ENCODE measurements around the gene UPF1.

Gene UPF1

DNA sequence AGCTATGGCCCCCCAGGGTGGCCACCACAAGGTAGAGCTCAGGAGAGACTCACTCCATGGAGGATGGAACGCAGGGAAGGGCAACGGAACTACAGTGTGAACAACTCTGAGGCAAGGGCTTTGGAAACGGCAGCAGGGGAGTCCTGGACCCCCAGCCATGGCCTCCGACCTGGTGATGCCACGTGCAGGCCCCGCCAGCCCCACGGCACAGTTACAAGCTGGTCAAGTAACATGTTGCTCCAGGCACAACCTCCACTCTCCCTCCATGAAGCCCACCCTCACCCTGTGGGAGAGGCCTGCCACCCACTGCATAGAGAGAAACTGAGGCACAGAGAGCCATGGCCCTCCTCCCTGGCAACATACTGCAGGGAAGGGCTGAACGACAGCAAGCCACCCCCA is 73.3 kb downstream of the UPF1 start:
- no CpG with 5 or more reads among the region's 8 CpGs for WGBS (ENCODE audit: extremely low coverage, insufficient coverage, low lambda C conversion rate)
- Histone ChIP-seq H2BK5ac (ENCODE audit: low read length) (no peak overlapping the region), H3K36me3 (ENCODE audit: control insufficient read depth, insufficient read depth, low read length) (no peaks in the 10 kb centered on the region), H3K4me3 (ENCODE audit: low read length) (no peak overlapping the region), H3K9ac (ENCODE audit: low read length) (no peak overlapping the region), H2BK120ac (ENCODE audit: low read depth, low read length) (no peak overlapping the region), H3K56ac (ENCODE audit: low read length) (no peak overlapping the region), H3K4me2 (ENCODE audit: low read length) (no peak overlapping the region), H3K18ac (ENCODE audit: low read length) (no peak overlapping the region), H2BK15ac (replicated peaks; ENCODE audit: low read depth) (no peak overlapping the region), H3K79me1 (ENCODE audit: low read length) (no peaks in the 10 kb centered on the region), H3K23ac (ENCODE audit: low read length) (no peak overlapping the region), H3K27ac (ENCODE audit: low read depth, low read length) (no peak overlapping the region), H3K79me2 (ENCODE audit: control insufficient read depth, insufficient read depth, low read length) (no peaks in the 10 kb centered on the region), H3K4me1 (ENCODE audit: control insufficient read depth, low read depth, low read length) (no peaks in the 10 kb centered on the region), H4K8ac (ENCODE audit: low read depth, low read length) (no peak overlapping the region), H2AK5ac (ENCODE audit: low read length) (no peak overlapping the region), H4K5ac (ENCODE audit: low read length) (no peak overlapping the region), H3K27me3 (ENCODE audit: insufficient read depth, low read length, poor library complexity) (no peaks in the 10 kb centered on the region), H3K4ac (ENCODE audit: low read depth, low read length) (no peak overlapping the region)
- DNase-seq = no peak

- no peak overlapping the region for H3K23ac ChIP-seq (ENCODE audit: low read length)
- no peak overlapping the region for H2BK120ac ChIP-seq (ENCODE audit: low read depth, low read length)
- no peak overlapping the region for H3K4me2 ChIP-seq (ENCODE audit: low read length)
- H3K79me1 ChIP-seq (ENCODE audit: low read length) = no peaks in the 10 kb centered on the region
- no peak overlapping the region for H4K5ac ChIP-seq (ENCODE audit: low read length)
- H4K8ac ChIP-seq (ENCODE audit: low read depth, low read length) = no peak overlapping the region
- no peak overlapping the region for H3K9ac ChIP-seq (ENCODE audit: low read length)
- no peak for DNase-seq
- no peak overlapping the region for H2AK5ac ChIP-seq (ENCODE audit: low read length)
- H3K4me3 ChIP-seq (ENCODE audit: low read length) = no peak overlapping the region
- no peaks in the 10 kb centered on the region for H3K27me3 ChIP-seq (ENCODE audit: insufficient read depth, low read length, poor library complexity)
- peaks cover 1% of the 10 kb centered on the region for H3K36me3 ChIP-seq (ENCODE audit: control insufficient read depth, insufficient read depth, low read length)
- no peak overlapping the region for H2BK5ac ChIP-seq (ENCODE audit: low read length)
- H3K27ac ChIP-seq (ENCODE audit: low read depth, low read length) = no peak overlapping the region
- no CpG with 5 or more reads among the region's 26 CpGs for whole genome bisulfite sequencing (ENCODE audit: extremely low coverage, insufficient coverage, low lambda C conversion rate)
- no peak overlapping the region for H3K4ac ChIP-seq (ENCODE audit: low read depth, low read length)
- no peak overlapping the region for H3K56ac ChIP-seq (ENCODE audit: low read length)
- no peak overlapping the region for H2BK15ac ChIP-seq (replicated peaks; ENCODE audit: low read depth)
- H3K4me1 ChIP-seq (ENCODE audit: control insufficient read depth, low read depth, low read length) = no peaks in the 10 kb centered on the region
- no peaks in the 10 kb centered on the region for H3K79me2 ChIP-seq (ENCODE audit: control insufficient read depth, insufficient read depth, low read length)
- no peak overlapping the region for H3K18ac ChIP-seq (ENCODE audit: low read length)
Observed at GRCh38 chr19:18905513-18906236, 73.9 kb downstream of the UPF1 start.

GRCh38 chr19:18906605-18907519 is 75.1 kb downstream of the UPF1 start:
- H3K36me3 ChIP-seq (ENCODE audit: control insufficient read depth, insufficient read depth, low read length) = peaks cover 3% of the 10 kb centered on the region

DNA sequence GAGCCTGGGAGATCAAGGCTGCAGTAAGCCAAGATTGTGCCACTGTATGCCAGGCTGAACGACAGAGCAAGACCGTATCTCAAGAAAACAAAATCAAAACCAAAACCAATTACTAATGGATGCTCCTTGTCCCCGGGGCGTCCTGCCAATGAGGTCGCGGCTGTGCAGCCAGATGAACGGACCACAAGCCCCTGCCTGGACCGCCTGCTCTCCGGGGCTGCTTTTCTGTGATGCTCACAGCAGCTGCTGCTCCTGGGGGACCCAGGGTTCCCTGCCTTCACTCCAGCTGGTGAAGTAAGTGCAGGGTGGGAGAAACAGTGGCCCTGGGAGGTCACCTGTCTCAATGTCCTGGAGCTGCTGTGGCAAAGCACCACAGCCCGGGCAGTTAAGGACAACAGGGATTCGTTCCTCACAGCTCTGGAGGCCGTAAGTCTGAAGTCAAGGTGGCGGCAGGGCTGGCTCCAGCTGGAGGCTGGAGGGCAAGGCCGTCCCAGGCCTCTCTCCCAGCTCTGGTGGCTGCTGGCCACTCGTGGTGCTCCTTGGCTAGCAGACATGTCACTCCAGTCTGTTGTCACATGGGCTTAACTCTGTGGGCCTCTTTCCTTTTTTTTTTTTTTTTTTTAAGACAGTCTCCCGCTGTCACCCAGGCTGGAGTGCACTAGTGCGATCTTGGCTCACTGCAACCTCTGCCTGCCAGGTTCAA is 77.3 kb downstream of the UPF1 start:
- WGBS (ENCODE audit: extremely low coverage, insufficient coverage, low lambda C conversion rate) = no CpG with 5 or more reads among the region's 17 CpGs
- H3K36me3 ChIP-seq (ENCODE audit: control insufficient read depth, insufficient read depth, low read length) = peaks cover 5% of the 10 kb centered on the region

More at GRCh38 chr19:18906605-18907519, 75.1 kb downstream of the UPF1 start:
- no peak overlapping the region for H3K4ac ChIP-seq (ENCODE audit: low read depth, low read length)
- no peaks in the 10 kb centered on the region for H3K79me1 ChIP-seq (ENCODE audit: low read length)
- H4K5ac ChIP-seq (ENCODE audit: low read length) = no peak overlapping the region
- H3K4me1 ChIP-seq (ENCODE audit: control insufficient read depth, low read depth, low read length) = no peaks in the 10 kb centered on the region
- no peak overlapping the region for H3K23ac ChIP-seq (ENCODE audit: low read length)
- H3K79me2 ChIP-seq (ENCODE audit: control insufficient read depth, insufficient read depth, low read length) = no peaks in the 10 kb centered on the region
- H3K4me3 ChIP-seq (ENCODE audit: low read length) = no peak overlapping the region
- no peak overlapping the region for H3K18ac ChIP-seq (ENCODE audit: low read length)
- H3K4me2 ChIP-seq (ENCODE audit: low read length) = no peak overlapping the region
- H3K9ac ChIP-seq (ENCODE audit: low read length) = no peak overlapping the region
- H2AK5ac ChIP-seq (ENCODE audit: low read length) = no peak overlapping the region
- no CpG with 5 or more reads among the region's 36 CpGs for WGBS (ENCODE audit: extremely low coverage, insufficient coverage, low lambda C conversion rate)
- H2BK15ac ChIP-seq (replicated peaks; ENCODE audit: low read depth) = no peak overlapping the region
- no peak overlapping the region for H3K27ac ChIP-seq (ENCODE audit: low read depth, low read length)
- no peak for DNase-seq
- H3K27me3 ChIP-seq (ENCODE audit: insufficient read depth, low read length, poor library complexity) = no peaks in the 10 kb centered on the region
- no peak overlapping the region for H2BK5ac ChIP-seq (ENCODE audit: low read length)
- H2BK120ac ChIP-seq (ENCODE audit: low read depth, low read length) = no peak overlapping the region
- H3K56ac ChIP-seq (ENCODE audit: low read length) = no peak overlapping the region
- H4K8ac ChIP-seq (ENCODE audit: low read depth, low read length) = no peak overlapping the region

GRCh38 chr19:18910010-18910409 is 78.3 kb downstream of the UPF1 start:
- Histone ChIP-seq H2BK5ac (ENCODE audit: low read length) (no peak overlapping the region), H3K4me2 (ENCODE audit: low read length) (no peak overlapping the region), H2AK5ac (ENCODE audit: low read length) (no peak overlapping the region), H3K4ac (ENCODE audit: low read depth, low read length) (no peak overlapping the region), H4K5ac (ENCODE audit: low read length) (no peak overlapping the region), H3K4me3 (ENCODE audit: low read length) (no peak overlapping the region), H3K79me1 (ENCODE audit: low read length) (no peaks in the 10 kb centered on the region), H3K27me3 (ENCODE audit: insufficient read depth, low read length, poor library complexity) (no peaks in the 10 kb centered on the region), H3K56ac (ENCODE audit: low read length) (no peak overlapping the region), H3K18ac (ENCODE audit: low read length) (no peak overlapping the region), H2BK120ac (ENCODE audit: low read depth, low read length) (no peak overlapping the region), H3K79me2 (ENCODE audit: control insufficient read depth, insufficient read depth, low read length) (no peaks in the 10 kb centered on the region), H3K23ac (ENCODE audit: low read length) (no peak overlapping the region), H3K4me1 (ENCODE audit: control insufficient read depth, low read depth, low read length) (no peaks in the 10 kb centered on the region), H3K27ac (ENCODE audit: low read depth, low read length) (no peak overlapping the region), H3K36me3 (ENCODE audit: control insufficient read depth, insufficient read depth, low read length) (peaks cover 5% of the 10 kb centered on the region), H3K9ac (ENCODE audit: low read length) (no peak overlapping the region), H4K8ac (ENCODE audit: low read depth, low read length) (no peak overlapping the region), H2BK15ac (replicated peaks; ENCODE audit: low read depth) (no peak overlapping the region)
- WGBS (ENCODE audit: extremely low coverage, insufficient coverage, low lambda C conversion rate) = no CpG with 5 or more reads among the region's 10 CpGs
- no peak for DNase-seq

More for the DNA sequence above, 77.3 kb downstream of the UPF1 start:
- Histone ChIP-seq H3K56ac (ENCODE audit: low read length) (no peak overlapping the region), H4K5ac (ENCODE audit: low read length) (no peak overlapping the region), H3K4me2 (ENCODE audit: low read length) (no peak overlapping the region), H3K79me1 (ENCODE audit: low read length) (no peaks in the 10 kb centered on the region), H3K18ac (ENCODE audit: low read length) (no peak overlapping the region), H2BK5ac (ENCODE audit: low read length) (no peak overlapping the region), H3K79me2 (ENCODE audit: control insufficient read depth, insufficient read depth, low read length) (no peaks in the 10 kb centered on the region), H3K27ac (ENCODE audit: low read depth, low read length) (no peak overlapping the region), H4K8ac (ENCODE audit: low read depth, low read length) (no peak overlapping the region), H3K27me3 (ENCODE audit: insufficient read depth, low read length, poor library complexity) (no peaks in the 10 kb centered on the region), H3K23ac (ENCODE audit: low read length) (no peak overlapping the region), H3K4me1 (ENCODE audit: control insufficient read depth, low read depth, low read length) (no peaks in the 10 kb centered on the region), H3K4me3 (ENCODE audit: low read length) (no peak overlapping the region), H2BK15ac (replicated peaks; ENCODE audit: low read depth) (no peak overlapping the region), H2AK5ac (ENCODE audit: low read length) (no peak overlapping the region), H2BK120ac (ENCODE audit: low read depth, low read length) (no peak overlapping the region), H3K9ac (ENCODE audit: low read length) (no peak overlapping the region), H3K4ac (ENCODE audit: low read depth, low read length) (no peak overlapping the region)
- DNase-seq = no peak
